ENCODE data around the gene HAUS1.

DNA sequence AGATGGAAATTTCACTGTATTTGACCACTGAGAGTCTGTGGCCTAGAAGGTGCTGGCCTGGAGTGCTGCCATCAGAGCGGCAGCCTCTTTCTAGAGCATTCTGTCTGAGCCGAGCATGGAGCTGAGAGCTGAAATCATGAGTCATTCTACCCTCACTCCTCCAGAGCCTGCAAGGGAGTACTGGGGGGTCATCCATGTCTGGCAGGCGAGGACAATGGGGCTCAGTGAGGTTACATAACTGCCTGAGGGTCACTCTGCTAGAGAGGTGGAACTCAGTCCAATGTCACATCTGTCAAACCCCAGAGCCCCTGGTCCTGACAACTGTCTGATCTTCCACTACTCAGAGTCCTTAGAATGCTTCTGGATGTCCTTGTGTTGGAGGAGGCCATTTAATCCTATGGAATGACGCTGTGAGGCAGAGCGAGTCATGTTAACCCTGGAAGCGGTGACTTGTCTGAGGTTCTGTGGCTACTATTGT is 65.3 kb downstream of the HAUS1 start:
- no peak for TF ChIP-seq EP300 (IDR thresholded peaks at IDR 0.05)
- TF ChIP-seq, protein P1, sequence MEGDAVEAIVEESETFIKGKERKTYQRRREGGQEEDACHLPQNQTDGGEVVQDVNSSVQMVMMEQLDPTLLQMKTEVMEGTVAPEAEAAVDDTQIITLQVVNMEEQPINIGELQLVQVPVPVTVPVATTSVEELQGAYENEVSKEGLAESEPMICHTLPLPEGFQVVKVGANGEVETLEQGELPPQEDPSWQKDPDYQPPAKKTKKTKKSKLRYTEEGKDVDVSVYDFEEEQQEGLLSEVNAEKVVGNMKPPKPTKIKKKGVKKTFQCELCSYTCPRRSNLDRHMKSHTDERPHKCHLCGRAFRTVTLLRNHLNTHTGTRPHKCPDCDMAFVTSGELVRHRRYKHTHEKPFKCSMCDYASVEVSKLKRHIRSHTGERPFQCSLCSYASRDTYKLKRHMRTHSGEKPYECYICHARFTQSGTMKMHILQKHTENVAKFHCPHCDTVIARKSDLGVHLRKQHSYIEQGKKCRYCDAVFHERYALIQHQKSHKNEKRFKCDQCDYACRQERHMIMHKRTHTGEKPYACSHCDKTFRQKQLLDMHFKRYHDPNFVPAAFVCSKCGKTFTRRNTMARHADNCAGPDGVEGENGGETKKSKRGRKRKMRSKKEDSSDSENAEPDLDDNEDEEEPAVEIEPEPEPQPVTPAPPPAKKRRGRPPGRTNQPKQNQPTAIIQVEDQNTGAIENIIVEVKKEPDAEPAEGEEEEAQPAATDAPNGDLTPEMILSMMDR (IDR thresholded peaks at IDR 0.05), result no peak

All from suprapubic skin (tissue), 3 donors.